Skin epidermis (tissue), 12 donors: ENCODE results near the gene CAMK4.

Experiments used
- H3K27ac ChIP-seq, 21 experiments: fragments of 200-600 bp; sonication (generic) in 11 of 21; one replicate each; pipeline ENCODE4 v1.5.0; 2020; ENCODE audit warnings: mild to moderate bottlenecking in 3 of 21, inconsistent platforms in 2 of 21, moderate library complexity in 2 of 21
- H3K4me3 ChIP-seq, 7 experiments: fragments of 200-600 bp; sonication (generic) in 2 of 7; one replicate each; pipeline ENCODE4 v1.5.0; 2020; ENCODE audit warnings: inconsistent platforms in 2 of 7, mild to moderate bottlenecking in 2 of 7, moderate library complexity in 1 of 7

Gene CAMK4

GRCh38 chr5:111227801-111228200, 3.6 kb downstream of the CAMK4 start:
- Histone ChIP-seq H3K4me3 (no peak overlapping the region), H3K27ac (peak overlapping the region in 5 of 21 experiments; percentile 37 to 80 (median 47))

- H3K27ac ChIP-seq, result peak overlapping the region in 5 of 21 experiments; percentile 24 to 80 (median 60)
Measured at GRCh38 chr5:111228520-111229220, 4.5 kb downstream of the CAMK4 start.

GRCh38 chr5:111229221-111229835, 5.1 kb downstream of the CAMK4 start:
- peak overlapping the region in 6 of 21 experiments; percentile 15 to 80 (median 49) for H3K27ac ChIP-seq
- no peak overlapping the region for H3K4me3 ChIP-seq

More at GRCh38 chr5:111228520-111229220, 4.5 kb downstream of the CAMK4 start:
- H3K4me3 ChIP-seq, result no peak overlapping the region

GRCh38 chr5:111229871-111230810, 6.0 kb downstream of the CAMK4 start:
- no peak overlapping the region for H3K4me3 ChIP-seq
- peak overlapping the region in 6 of 21 experiments; percentile 15 to 80 (median 49) for H3K27ac ChIP-seq

- peak overlapping the region in 4 of 21 experiments; percentile 2 to 80 (median 27) for H3K27ac ChIP-seq
- no peak overlapping the region for H3K4me3 ChIP-seq
Measured at GRCh38 chr5:111231119-111231518, 6.9 kb downstream of the CAMK4 start.

- Histone ChIP-seq H3K4me3 (no peak overlapping the region), H3K27ac (peak overlapping the region in 6 of 21 experiments; percentile 2 to 80 (median 26))
Measured at GRCh38 chr5:111232311-111233051, 8.3 kb downstream of the CAMK4 start.

GRCh38 chr5:111233052-111233374, 8.8 kb downstream of the CAMK4 start:
- Histone ChIP-seq H3K4me3 (no peak overlapping the region), H3K27ac (peak overlapping the region in 3 of 21 experiments; percentile 24 to 80 (median 37))

GRCh38 chr5:111234125-111234524, 9.9 kb downstream of the CAMK4 start:
- H3K27ac ChIP-seq, result peak overlapping the region in 4 of 21 experiments; percentile 14 to 80 (median 66)
- H3K4me3 ChIP-seq, result no peak overlapping the region

GRCh38 chr5:111235635-111236034, 11.5 kb downstream of the CAMK4 start:
- no peak overlapping the region for H3K4me3 ChIP-seq
- peak overlapping the region in 2 of 21 experiments; percentile 60 to 75 for H3K27ac ChIP-seq

GRCh38 chr5:111236348-111236747, 12.2 kb downstream of the CAMK4 start:
- Histone ChIP-seq H3K4me3 (no peak overlapping the region), H3K27ac (peak overlapping the region in 4 of 21 experiments; percentile 7 to 60 (median 54))

- Histone ChIP-seq H3K27ac (peak overlapping the region in 5 of 21 experiments; percentile 7 to 60 (median 50)), H3K4me3 (no peak overlapping the region)
Measured at GRCh38 chr5:111236995-111237394, 12.8 kb downstream of the CAMK4 start.

- Histone ChIP-seq H3K27ac (peak overlapping the region in 5 of 21 experiments; percentile 7 to 60 (median 50)), H3K4me3 (no peak overlapping the region)
Measured at GRCh38 chr5:111237470-111237869, 13.3 kb downstream of the CAMK4 start.

GRCh38 chr5:111238431-111239225, 14.4 kb downstream of the CAMK4 start:
- Histone ChIP-seq H3K27ac (peak overlapping the region in 2 of 21 experiments; percentile 26 to 60), H3K4me3 (no peak overlapping the region)

- H3K27ac ChIP-seq, result no peak overlapping the region
- no peak overlapping the region for H3K4me3 ChIP-seq
Measured at GRCh38 chr5:111241696-111242095, 17.5 kb downstream of the CAMK4 start.

GRCh38 chr5:111242606-111243005, 18.4 kb downstream of the CAMK4 start:
- H3K27ac ChIP-seq, result no peak overlapping the region
- H3K4me3 ChIP-seq, result no peak overlapping the region

- no peak overlapping the region for H3K27ac ChIP-seq
- no peak overlapping the region for H3K4me3 ChIP-seq
Measured at GRCh38 chr5:111243318-111243717, 19.1 kb downstream of the CAMK4 start.

- no peak overlapping the region for H3K4me3 ChIP-seq
- no peak overlapping the region for H3K27ac ChIP-seq
Measured at GRCh38 chr5:111245654-111246053, 21.5 kb downstream of the CAMK4 start.

GRCh38 chr5:111246459-111246858, 22.3 kb downstream of the CAMK4 start:
- H3K4me3 ChIP-seq, result no peak overlapping the region
- H3K27ac ChIP-seq, result no peak overlapping the region

GRCh38 chr5:111248571-111248970, 24.4 kb downstream of the CAMK4 start:
- Histone ChIP-seq H3K27ac (no peak overlapping the region), H3K4me3 (no peak overlapping the region)
